NCI-H524 (cell line): Measurements from ENCODE around the gene DTL.

ENCODE experiments used
- DNase-seq, 2 experiments: peaks; one replicate each; lab custom pipeline; 2025; lab: John Stamatoyannopoulos, UW

Gene DTL

DNA sequence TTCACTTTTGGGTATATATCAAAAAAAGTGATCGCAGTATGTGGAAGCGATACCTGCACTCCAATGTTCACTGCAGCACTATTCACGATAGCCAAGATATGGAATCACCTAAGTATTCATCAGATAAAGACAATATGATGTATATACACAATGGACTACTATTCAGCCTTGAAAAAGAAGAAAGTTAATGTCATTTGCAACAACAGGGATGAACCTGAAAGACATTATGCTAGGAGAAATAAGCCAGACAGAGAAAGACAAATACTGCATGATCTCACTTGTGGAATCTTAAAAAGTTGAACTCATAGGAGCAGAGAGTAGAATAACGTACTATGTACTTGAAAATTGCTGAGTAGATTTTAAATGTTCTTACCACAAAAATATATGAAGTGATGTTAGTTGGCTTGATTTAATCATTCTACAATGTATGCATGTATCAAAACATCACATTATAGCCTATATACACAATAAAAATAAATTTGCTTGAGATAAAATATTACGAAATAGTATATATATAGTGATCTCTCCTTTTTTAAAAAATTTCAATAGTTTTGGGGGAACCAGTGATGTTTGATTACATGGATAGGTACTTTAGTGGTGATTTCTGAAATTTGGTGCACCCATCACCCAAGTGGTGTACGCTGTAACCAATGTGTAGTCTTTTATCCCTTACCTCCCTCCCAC is 56.0 kb downstream of the DTL start:
- DNase-seq, result no peak

- no peak for DNase-seq
Measured at GRCh38 chr1:212097360-212097759, 61.8 kb downstream of the DTL start.

DNA sequence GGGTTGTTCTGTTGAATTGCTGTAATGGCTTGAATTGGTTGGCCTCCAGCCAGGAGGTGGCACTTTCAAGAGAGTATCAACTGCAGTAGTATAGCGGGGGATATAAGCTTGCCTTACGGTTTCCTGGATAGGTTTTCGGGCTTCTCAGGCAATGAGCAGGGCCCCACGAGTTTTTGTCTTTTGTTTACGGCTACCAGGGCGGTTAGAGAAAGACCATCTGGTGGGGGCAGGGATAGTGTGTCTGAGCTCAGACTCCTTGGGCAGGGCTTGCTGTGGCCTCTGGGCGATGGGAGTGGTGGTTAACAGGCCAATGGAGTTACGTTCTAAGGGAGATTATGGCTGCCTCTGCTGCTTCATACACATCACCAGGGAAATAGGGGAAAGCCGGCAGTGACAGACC is 62.8 kb downstream of the DTL start:
- no peak for DNase-seq

DNA sequence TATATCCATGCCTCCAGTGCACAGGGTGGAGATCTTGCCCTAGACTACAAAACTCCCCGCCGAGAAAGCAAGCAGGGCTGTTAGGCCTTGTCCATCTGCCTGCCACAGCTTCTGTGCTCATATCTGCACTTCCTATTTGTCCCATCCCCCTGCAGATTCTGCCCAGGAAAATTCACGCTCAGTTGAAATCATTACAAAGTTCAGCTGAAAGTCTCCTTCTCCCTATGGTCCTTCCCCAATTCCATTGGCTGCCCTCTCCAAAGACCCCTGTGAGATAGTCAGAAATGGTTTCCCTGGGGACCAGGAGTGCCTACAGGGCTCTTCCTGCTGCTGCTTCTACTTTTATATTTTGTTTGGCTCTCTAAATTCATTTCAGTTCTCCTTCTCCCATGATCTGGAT is 63.2 kb downstream of the DTL start:
- no peak for DNase-seq

GRCh38 chr1:212101251-212101650 is 65.7 kb downstream of the DTL start:
- no peak for DNase-seq

DNA sequence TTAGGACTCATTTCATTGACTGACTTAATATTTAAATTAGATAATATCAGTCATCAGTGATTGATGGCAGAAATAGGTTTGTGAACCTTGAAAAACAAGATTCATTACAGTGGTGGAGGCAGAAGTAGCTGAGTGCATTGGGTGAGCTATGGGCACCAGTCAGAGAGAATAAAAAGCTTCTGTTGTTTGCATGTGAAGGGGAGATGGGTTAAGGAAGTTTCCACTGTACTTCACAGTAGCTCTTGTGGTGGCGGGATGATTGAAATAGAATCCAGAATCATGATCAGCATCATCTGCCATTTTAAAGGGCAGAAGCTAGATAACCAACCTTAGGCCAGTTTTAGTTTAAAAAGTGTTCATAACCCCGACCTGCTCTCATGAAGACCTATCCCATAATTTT is 66.2 kb downstream of the DTL start:
- no peak for DNase-seq

DNA sequence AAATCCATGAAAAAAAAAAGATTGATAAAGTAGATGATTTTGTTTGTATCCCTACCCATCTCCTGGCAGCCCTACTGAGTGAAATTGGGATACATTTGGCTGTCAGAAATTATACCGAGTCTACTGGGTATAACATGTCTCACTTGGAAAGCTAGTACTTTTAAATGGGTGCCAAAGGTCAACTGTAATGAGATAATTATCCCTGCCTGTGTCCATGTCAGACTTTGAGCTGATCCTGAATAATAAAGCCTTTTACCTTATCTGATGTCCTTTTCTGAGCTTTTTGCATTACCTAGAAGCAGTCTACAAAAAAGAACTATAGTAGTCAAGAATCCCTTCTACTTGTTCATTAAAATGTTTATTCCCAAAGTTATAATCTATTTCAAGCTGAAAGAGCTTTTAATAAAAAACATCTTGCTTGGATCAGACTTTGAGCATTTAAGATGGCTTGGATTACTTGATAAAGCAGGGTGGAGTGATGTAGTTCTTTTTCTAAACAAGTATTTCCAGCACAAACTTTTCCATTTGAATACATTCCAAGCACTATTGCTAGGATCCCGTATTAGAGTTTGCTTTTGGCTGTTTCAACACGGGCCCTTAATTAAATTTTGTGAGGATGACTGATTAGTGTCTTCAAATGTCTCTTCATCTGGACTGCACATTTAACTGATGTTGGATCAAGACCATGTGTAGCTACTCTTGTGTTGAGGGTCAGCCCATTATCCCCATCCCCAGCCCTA is 69.2 kb downstream of the DTL start:
- DNase-seq, result no peak

- DNase-seq, result no peak
Measured at GRCh38 chr1:212106286-212106792, 70.8 kb downstream of the DTL start.

- no peak for DNase-seq
Measured at GRCh38 chr1:212107481-212107880, 71.9 kb downstream of the DTL start.

GRCh38 chr1:212108187-212108586 is 72.6 kb downstream of the DTL start:
- no peak for DNase-seq

DNA sequence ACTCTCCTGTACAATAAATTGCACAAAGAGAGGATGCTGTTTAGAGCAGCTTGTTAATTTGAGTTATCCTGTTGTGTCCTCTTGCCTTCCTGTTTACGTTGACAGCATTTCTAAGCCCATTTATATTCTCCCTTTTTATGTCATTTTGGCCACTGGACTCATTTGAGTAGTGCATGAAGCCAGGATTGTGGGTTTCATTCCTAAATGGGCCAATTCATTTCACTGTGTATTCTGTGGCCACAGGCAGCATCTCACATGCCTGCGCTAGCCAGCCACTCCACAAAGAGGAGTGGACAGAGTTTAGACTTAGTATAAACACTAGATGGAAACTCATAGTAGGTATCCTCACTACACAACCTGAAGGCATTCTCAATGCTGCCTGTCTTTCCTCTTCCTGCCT is 73.4 kb downstream of the DTL start:
- DNase-seq, result no peak

GRCh38 chr1:212109728-212110127 is 74.2 kb downstream of the DTL start:
- DNase-seq, result no peak

DNA sequence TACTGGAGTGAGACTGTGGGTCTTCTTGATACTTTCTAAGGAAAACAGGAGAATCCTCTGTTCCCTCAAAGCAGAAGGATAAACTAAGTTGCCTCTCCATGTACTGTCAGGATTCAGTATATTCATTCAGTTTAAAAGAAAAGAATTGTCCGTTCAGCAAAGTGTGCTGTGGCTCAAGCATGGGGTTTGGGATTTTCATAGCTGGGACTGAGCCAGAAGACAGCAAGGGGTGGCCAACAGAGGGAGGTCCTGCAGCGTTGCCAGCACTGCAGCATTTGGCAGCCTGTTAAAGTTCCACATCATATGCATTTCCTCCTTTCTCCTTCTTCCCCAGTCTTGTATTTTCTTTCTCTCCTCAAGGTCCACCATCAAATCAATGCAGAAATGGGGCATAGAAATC is 75.1 kb downstream of the DTL start:
- no peak for DNase-seq

- DNase-seq, result no peak
Measured at GRCh38 chr1:212111536-212111935, 76.0 kb downstream of the DTL start.

GRCh38 chr1:212113706-212114105 is 78.2 kb downstream of the DTL start:
- no peak for DNase-seq

- no peak for DNase-seq
Measured at GRCh38 chr1:212118167-212118871, 82.8 kb downstream of the DTL start.

DNA sequence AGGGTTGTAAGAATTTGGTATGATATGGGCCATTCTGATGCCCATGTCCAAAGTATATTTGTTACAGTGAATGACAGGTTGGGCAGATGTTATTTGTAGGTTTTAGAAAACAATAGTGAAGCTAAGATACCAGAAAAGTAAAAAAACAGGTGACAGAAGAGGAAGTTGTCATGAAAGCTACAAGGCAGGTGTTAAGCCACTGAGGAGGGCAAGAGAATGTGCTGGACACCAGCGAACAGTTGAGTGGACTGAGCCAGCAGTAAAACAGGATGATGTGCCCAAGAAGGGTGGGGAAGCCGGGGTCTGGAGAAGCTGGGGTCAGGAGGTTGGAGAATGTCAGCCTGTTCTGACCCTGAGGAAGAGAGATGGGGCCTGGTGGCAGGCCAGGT is 83.3 kb downstream of the DTL start:
- no peak for DNase-seq

- no peak for DNase-seq
Measured at GRCh38 chr1:212119397-212119837, 83.9 kb downstream of the DTL start.

DNA sequence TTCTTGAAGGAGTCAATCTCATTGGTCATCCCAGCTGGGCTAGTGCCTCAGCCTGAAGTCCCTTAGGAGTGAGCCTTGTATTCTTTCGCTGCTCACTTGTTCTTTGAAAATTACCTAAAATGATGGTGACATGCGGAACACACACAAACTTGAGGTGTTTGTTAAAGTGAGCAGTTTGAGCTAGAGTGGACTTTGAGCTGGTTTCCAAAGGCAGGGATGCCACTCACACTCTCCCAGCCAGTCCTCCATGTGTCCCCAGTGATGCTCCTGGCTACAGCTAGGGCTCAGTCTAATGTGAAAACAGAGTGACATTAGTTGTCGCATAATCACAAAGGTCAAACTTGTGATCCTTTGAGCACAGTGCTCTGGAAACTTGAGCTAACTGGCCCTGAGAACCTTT is 84.3 kb downstream of the DTL start:
- no peak for DNase-seq

GRCh38 chr1:212121779-212122178 is 86.2 kb downstream of the DTL start:
- DNase-seq, result no peak

GRCh38 chr1:212124690-212125582 is 89.4 kb downstream of the DTL start:
- no peak for DNase-seq

DNA sequence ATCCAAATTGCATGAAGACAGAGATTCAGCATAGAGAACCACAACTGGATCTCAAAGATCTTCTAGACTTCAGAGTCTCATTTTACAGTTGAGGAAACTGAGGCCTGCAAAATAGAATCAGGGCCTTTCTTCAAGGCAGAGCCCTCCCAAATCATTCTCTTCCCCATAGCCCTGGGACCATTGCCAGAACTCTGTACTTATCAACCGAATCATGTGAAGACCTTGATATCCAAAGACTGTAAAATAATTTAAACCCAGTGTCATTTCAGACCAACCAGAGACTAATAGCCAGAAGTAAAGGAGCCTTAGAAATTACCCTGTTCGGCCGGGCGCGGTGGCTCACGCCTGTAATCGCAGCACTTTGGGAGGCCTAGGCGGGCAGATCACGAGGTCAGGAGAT is 90.1 kb downstream of the DTL start:
- no peak for DNase-seq
